ENCODE results near the gene PSME4.
"Not testable (repeated sequence)": the region's sequence is repeated elsewhere in the genome, so short reads cannot be mapped to it uniquely, and the experiment has no call there.

The PSME4 gene

GRCh38 chr2:53987336-53987921, 16.6 kb upstream of the PSME4 start:
- intact Hi-C loops (cut with micrococcal nuclease) = no loop called here
- peaks cover 8% of the 10 kb centered on the region for H3K9me3 Mint-ChIP-seq
- no peak overlapping the region for H3K27ac Mint-ChIP-seq
- no peaks in the 10 kb centered on the region for H3K27me3 Mint-ChIP-seq
- peaks cover 20% of the 10 kb centered on the region for H3K36me3 Mint-ChIP-seq (ENCODE audit: low read depth)
- peaks cover 5% of the 10 kb centered on the region for H3K4me1 Mint-ChIP-seq (ENCODE audit: low read depth)
- no peak overlapping the region for H3K4me3 Mint-ChIP-seq

- Mint-ChIP-seq H3K27me3 (no peaks in the 10 kb centered on the region), H3K36me3 (ENCODE audit: low read depth) (peaks cover 16% of the 10 kb centered on the region), H3K9me3 (no peaks in the 10 kb centered on the region), H3K27ac (no peak overlapping the region), H3K4me3 (no peak overlapping the region), H3K4me1 (ENCODE audit: low read depth) (no peaks in the 10 kb centered on the region)
- intact Hi-C loops (cut with micrococcal nuclease) = no loop called here
These were observed 14.9 kb upstream of the PSME4 start for GRCh38 chr2:53985646-53986045.

- H3K9me3 Mint-ChIP-seq = no peaks in the 10 kb centered on the region
- H3K36me3 Mint-ChIP-seq (ENCODE audit: low read depth) = peaks cover 28% of the 10 kb centered on the region
- peak overlapping the region; percentile 95 for H3K27ac Mint-ChIP-seq
- peaks cover 67% of the 10 kb centered on the region for H3K4me1 Mint-ChIP-seq (ENCODE audit: low read depth)
- peak overlapping the region; percentile 96 for H3K4me3 Mint-ChIP-seq
- no peaks in the 10 kb centered on the region for H3K27me3 Mint-ChIP-seq
- intact Hi-C loops (cut with micrococcal nuclease) = loop anchor here (2.0 kb wide), 2 partner anchors 147 to 753 kb away; partner anchors contain the start of gene EML6
These were observed 647 bp downstream of the PSME4 start for GRCh38 chr2:53969968-53970723.

GRCh38 chr2:53969285-53969967, 1.4 kb downstream of the PSME4 start:
- Mint-ChIP-seq H3K4me1 (ENCODE audit: low read depth) (peaks cover 71% of the 10 kb centered on the region), H3K9me3 (no peaks in the 10 kb centered on the region), H3K27me3 (no peaks in the 10 kb centered on the region), H3K27ac (peak overlapping the region; percentile 95), H3K36me3 (ENCODE audit: low read depth) (peaks cover 21% of the 10 kb centered on the region), H3K4me3 (peak overlapping the region; percentile 96)
- intact Hi-C loops (cut with micrococcal nuclease) = no loop called here

GRCh38 chr2:53964987-53965687, 5.7 kb downstream of the PSME4 start:
- no peaks in the 10 kb centered on the region for H3K9me3 Mint-ChIP-seq
- peak overlapping the region; percentile 64 for H3K27ac Mint-ChIP-seq
- H3K4me1 Mint-ChIP-seq (ENCODE audit: low read depth) = peaks cover 71% of the 10 kb centered on the region
- peak overlapping the region; percentile 27 for H3K4me3 Mint-ChIP-seq
- intact Hi-C loops (cut with micrococcal nuclease) = no loop called here
- H3K36me3 Mint-ChIP-seq (ENCODE audit: low read depth) = peaks cover 5% of the 10 kb centered on the region
- no peaks in the 10 kb centered on the region for H3K27me3 Mint-ChIP-seq

- H3K36me3 Mint-ChIP-seq (ENCODE audit: low read depth) = no peaks in the 10 kb centered on the region
- H3K27ac Mint-ChIP-seq = peak overlapping the region; percentile 64
- no peaks in the 10 kb centered on the region for H3K9me3 Mint-ChIP-seq
- H3K27me3 Mint-ChIP-seq = no peaks in the 10 kb centered on the region
- intact Hi-C loops (cut with micrococcal nuclease) = no loop called here
- peak overlapping the region; percentile 39 for H3K4me3 Mint-ChIP-seq
- peaks cover 66% of the 10 kb centered on the region for H3K4me1 Mint-ChIP-seq (ENCODE audit: low read depth)
These were observed 6.4 kb downstream of the PSME4 start for GRCh38 chr2:53964257-53964952.

GRCh38 chr2:53961478-53962216, 9.1 kb downstream of the PSME4 start:
- H3K36me3 Mint-ChIP-seq (ENCODE audit: low read depth); intact Hi-C loops (cut with micrococcal nuclease); H3K27me3 Mint-ChIP-seq; H3K9me3 Mint-ChIP-seq: not testable (repeated sequence)
- Mint-ChIP-seq H3K27ac (peak overlapping the region; percentile 56), H3K4me1 (ENCODE audit: low read depth) (peaks cover 50% of the 10 kb centered on the region), H3K4me3 (peak overlapping the region; percentile 33)

GRCh38 chr2:53960476-53960875, 10.3 kb downstream of the PSME4 start:
- intact Hi-C loops (cut with micrococcal nuclease) = no loop called here
- no peaks in the 10 kb centered on the region for H3K9me3 Mint-ChIP-seq
- no peak overlapping the region for H3K27ac Mint-ChIP-seq
- no peaks in the 10 kb centered on the region for H3K27me3 Mint-ChIP-seq
- H3K4me1 Mint-ChIP-seq (ENCODE audit: low read depth) = peaks cover 50% of the 10 kb centered on the region
- H3K36me3 Mint-ChIP-seq (ENCODE audit: low read depth) = peaks cover 7% of the 10 kb centered on the region
- H3K4me3 Mint-ChIP-seq = no peak overlapping the region

GRCh38 chr2:53958443-53958842, 12.3 kb downstream of the PSME4 start:
- Mint-ChIP-seq H3K27ac (no peak overlapping the region), H3K9me3 (no peaks in the 10 kb centered on the region), H3K36me3 (ENCODE audit: low read depth) (peaks cover 7% of the 10 kb centered on the region), H3K4me1 (ENCODE audit: low read depth) (peaks cover 37% of the 10 kb centered on the region), H3K4me3 (no peak overlapping the region), H3K27me3 (no peaks in the 10 kb centered on the region)
- intact Hi-C loops (cut with micrococcal nuclease) = no loop called here

GRCh38 chr2:53952519-53952918, 18.3 kb downstream of the PSME4 start:
- Mint-ChIP-seq H3K9me3 (no peaks in the 10 kb centered on the region), H3K36me3 (ENCODE audit: low read depth) (peaks cover 21% of the 10 kb centered on the region), H3K27me3 (no peaks in the 10 kb centered on the region), H3K27ac (no peak overlapping the region), H3K4me1 (ENCODE audit: low read depth) (peaks cover under 1% of the 10 kb centered on the region), H3K4me3 (no peak overlapping the region)
- intact Hi-C loops (cut with micrococcal nuclease) = no loop called here

- Mint-ChIP-seq H3K36me3 (ENCODE audit: low read depth) (peaks cover 33% of the 10 kb centered on the region), H3K27me3 (no peaks in the 10 kb centered on the region), H3K9me3 (no peaks in the 10 kb centered on the region), H3K27ac (no peak overlapping the region), H3K4me3 (no peak overlapping the region), H3K4me1 (ENCODE audit: low read depth) (peaks cover 10% of the 10 kb centered on the region)
- intact Hi-C loops (cut with micrococcal nuclease) = no loop called here
These were observed 21.3 kb downstream of the PSME4 start for GRCh38 chr2:53949457-53949856.

GRCh38 chr2:53945538-53945937, 25.3 kb downstream of the PSME4 start:
- H3K27ac Mint-ChIP-seq = no peak overlapping the region
- no peaks in the 10 kb centered on the region for H3K27me3 Mint-ChIP-seq
- intact Hi-C loops (cut with micrococcal nuclease) = no loop called here
- H3K9me3 Mint-ChIP-seq = no peaks in the 10 kb centered on the region
- H3K4me3 Mint-ChIP-seq = no peak overlapping the region
- peaks cover 10% of the 10 kb centered on the region for H3K4me1 Mint-ChIP-seq (ENCODE audit: low read depth)
- H3K36me3 Mint-ChIP-seq (ENCODE audit: low read depth) = peaks cover 44% of the 10 kb centered on the region

GRCh38 chr2:53944542-53944941, 26.3 kb downstream of the PSME4 start:
- intact Hi-C loops (cut with micrococcal nuclease) = no loop called here
- H3K4me1 Mint-ChIP-seq (ENCODE audit: low read depth) = peaks cover 10% of the 10 kb centered on the region

More at GRCh38 chr2:53944542-53944941, 26.3 kb downstream of the PSME4 start:
- Mint-ChIP-seq H3K36me3 (ENCODE audit: low read depth) (peaks cover 44% of the 10 kb centered on the region), H3K4me3 (no peak overlapping the region), H3K9me3 (no peaks in the 10 kb centered on the region), H3K27ac (no peak overlapping the region), H3K27me3 (no peaks in the 10 kb centered on the region)

All from dendritic cell treated with granulocyte-macrophage colony-stimulating factor and Interleukin-4, amounts not matched to agents 40 ng/mL and 50 ng/mL, for 4 days (primary cell).